DOHH2 (cell line): ENCODE measurements around the gene SH3RF3.

Experiments
- H3F3A ChIP-seq: fragments of 200-600 bp; sonication (generic), shearing (Covaris generic); 2 replicates; pipeline ENCODE4 v1.6.0; 2016; ENCODE audit warnings: antibody characterized with exemption, mild to moderate bottlenecking; ENCODE audit not compliant: control insufficient read depth, insufficient read depth
- H3K27ac ChIP-seq: fragments of 200-600 bp; sonication (generic); 2 replicates; pipeline ENCODE4 v1.5.1; 2014; ENCODE audit warnings: low read depth, mild to moderate bottlenecking, low read length, moderate library complexity
- H3K27me3 ChIP-seq: fragments of 200-600 bp; sonication (generic); 2 replicates; pipeline ENCODE4 v1.6.1; 2014; ENCODE audit warnings: mild to moderate bottlenecking, low read length, mixed read lengths; ENCODE audit not compliant: control insufficient read depth
- H3K36me3 ChIP-seq: fragments of 200-600 bp; sonication (generic); 2 replicates; pipeline ENCODE4 v1.6.1; 2014; ENCODE audit warnings: mild to moderate bottlenecking, low read length, moderate library complexity, mixed read lengths; ENCODE audit not compliant: control insufficient read depth
- H3K4me1 ChIP-seq: fragments of 200-600 bp; sonication (generic); 2 replicates; pipeline ENCODE4 v1.6.1; 2014; ENCODE audit warnings: mild to moderate bottlenecking, low read length, mixed read lengths; ENCODE audit not compliant: control insufficient read depth
- H3K4me2 ChIP-seq: fragments of 200-600 bp; sonication (generic); 2 replicates; pipeline ENCODE4 v1.6.0; 2014; ENCODE audit warnings: mild to moderate bottlenecking, low read length, moderate library complexity
- H3K4me3 ChIP-seq: fragments of 200-600 bp; sonication (generic); 2 replicates; pipeline ENCODE4 v1.5.1; 2014; ENCODE audit warnings: mild to moderate bottlenecking, low read length, mixed read lengths
- H3K79me2 ChIP-seq: fragments of 200-600 bp; sonication (generic); 2 replicates; pipeline ENCODE4 v1.6.1; 2014; ENCODE audit warnings: mild to moderate bottlenecking, low read length, mixed read lengths; ENCODE audit not compliant: control insufficient read depth
- H3K9me2 ChIP-seq: fragments of 200-600 bp; sonication (generic); replicated peaks from 2 replicates; pipeline ENCODE4 v1.6.1; 2014; ENCODE audit warnings: mild to moderate bottlenecking, low read length, mixed read lengths; ENCODE audit not compliant: control insufficient read depth
- H3K9me3 ChIP-seq: fragments of 200-600 bp; sonication (generic); 2 replicates; pipeline ENCODE4 v1.6.1; 2014; ENCODE audit warnings: antibody characterized with exemption, low read length, mixed read lengths; ENCODE audit not compliant: control insufficient read depth, insufficient read depth
- H4K20me1 ChIP-seq: fragments of 200-600 bp; sonication (generic); 2 replicates; pipeline ENCODE4 v1.6.0; 2014; ENCODE audit warnings: low read depth, mild to moderate bottlenecking, antibody characterized with exemption, low read length, moderate library complexity; ENCODE audit not compliant: control insufficient read depth, insufficient read depth
- CTCF ChIP-seq: fragments of 200-600 bp; sonication (generic); IDR thresholded peaks from one replicate; pipeline ENCODE4 v1.5.1; 2014; ENCODE audit warnings: antibody characterized with exemption, mild to moderate bottlenecking, low read depth, low read length; ENCODE audit not compliant: poor library complexity, severe bottlenecking
- EZH2phosphoT487 ChIP-seq: fragments of 200-600 bp; sonication (generic); IDR thresholded peaks from 2 replicates; pipeline ENCODE4 v1.6.1; 2017; ENCODE audit warnings: borderline replicate concordance, mild to moderate bottlenecking, antibody characterized with exemption, low read length, moderate library complexity, mixed read lengths

SH3RF3 gene

GRCh38 chr2:109322641-109323040 lies 193.6 kb downstream of the SH3RF3 start:
- Histone ChIP-seq H3F3A (no peaks in the 10 kb centered on the region), H3K4me2 (no peak overlapping the region), H4K20me1 (no peaks in the 10 kb centered on the region), H3K9me2 (no peaks in the 10 kb centered on the region), H3K27ac (no peak overlapping the region), H3K4me3 (no peak overlapping the region), H3K27me3 (no peaks in the 10 kb centered on the region), H3K36me3 (no peaks in the 10 kb centered on the region), H3K9me3 (no peaks in the 10 kb centered on the region), H3K4me1 (no peaks in the 10 kb centered on the region), H3K79me2 (no peaks in the 10 kb centered on the region)
- TF ChIP-seq CTCF (no peak), EZH2phosphoT487 (no peak)

GRCh38 chr2:109324861-109325260 lies 195.9 kb downstream of the SH3RF3 start:
- Histone ChIP-seq H3F3A (no peaks in the 10 kb centered on the region), H3K4me2 (no peak overlapping the region), H3K4me1 (no peaks in the 10 kb centered on the region), H3K27me3 (0 out of 2 replicates have a peak, but pooled peaks cover 3% of the 10 kb centered on the region), H3K9me2 (no peaks in the 10 kb centered on the region), H3K9me3 (no peaks in the 10 kb centered on the region), H3K36me3 (no peaks in the 10 kb centered on the region), H4K20me1 (no peaks in the 10 kb centered on the region), H3K4me3 (no peak overlapping the region), H3K79me2 (no peaks in the 10 kb centered on the region), H3K27ac (no peak overlapping the region)
- TF ChIP-seq CTCF (no peak), EZH2phosphoT487 (no peak)

GRCh38 chr2:109325570-109325969 lies 196.6 kb downstream of the SH3RF3 start:
- TF ChIP-seq EZH2phosphoT487 (no peak), CTCF (no peak)
- H3K36me3 ChIP-seq: no peaks in the 10 kb centered on the region
- H3K4me1 ChIP-seq: no peaks in the 10 kb centered on the region
- H3K27ac ChIP-seq: no peak overlapping the region
- H3K79me2 ChIP-seq: no peaks in the 10 kb centered on the region
- H3K4me2 ChIP-seq: no peak overlapping the region
- H4K20me1 ChIP-seq: no peaks in the 10 kb centered on the region
- no peaks in the 10 kb centered on the region for H3K9me2 ChIP-seq
- no peaks in the 10 kb centered on the region for H3K9me3 ChIP-seq
- H3F3A ChIP-seq: no peaks in the 10 kb centered on the region
- H3K4me3 ChIP-seq: no peak overlapping the region
- 0 out of 2 replicates have a peak, but pooled peaks cover 3% of the 10 kb centered on the region for H3K27me3 ChIP-seq
